ENCODE measurements around the gene LRPAP1. TPM values are rescaled to one million over a fixed set of nuclear protein-coding genes. Genes with fewer than 3 reads are reported as not detected.

LRPAP1 gene
- total and polyA plus RNA-seq, 2 experiments from 2014 or later = 63.0 to 82.5 TPM

DNA sequence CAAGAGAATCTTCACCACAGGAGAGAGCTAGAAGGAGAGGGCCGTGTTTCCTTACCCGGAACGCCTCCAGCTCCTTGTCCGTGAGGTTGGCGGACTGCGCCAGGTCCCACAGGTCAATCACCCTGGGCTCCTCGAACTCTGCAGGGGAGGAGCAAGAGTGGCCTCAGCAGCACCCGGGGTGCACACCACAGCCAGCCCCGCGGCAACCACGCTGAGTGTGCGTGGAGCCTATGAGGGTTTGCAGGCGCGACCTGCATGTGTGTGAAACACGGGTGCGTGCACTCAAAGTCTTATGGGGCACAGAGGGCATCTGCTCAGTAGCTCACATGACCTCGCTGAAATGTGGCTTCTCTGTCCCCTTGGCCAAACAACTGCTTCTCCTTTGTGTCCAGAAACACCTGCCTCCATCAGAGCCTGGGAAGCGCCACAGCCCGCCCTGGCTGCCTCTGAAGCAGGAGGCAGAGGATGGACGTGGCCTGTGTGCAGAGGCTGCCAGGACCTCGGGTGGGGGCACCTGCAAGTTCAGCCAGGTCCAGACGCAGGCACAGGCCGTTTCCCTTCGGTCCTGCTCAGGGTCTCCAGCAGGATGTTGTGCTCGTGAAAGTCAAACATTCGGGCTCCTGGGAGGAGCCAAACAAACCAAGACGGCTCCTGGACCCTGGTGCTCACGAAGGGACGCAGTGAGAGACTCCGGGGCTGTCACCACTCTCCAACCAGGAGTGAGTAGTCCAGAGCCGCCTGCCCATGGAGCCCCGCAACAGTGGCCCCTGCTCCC, 16.0 kb downstream of the LRPAP1 start:
- Histone ChIP-seq H3K4me3 (no peak overlapping the region), H3F3A (replicated peaks; ENCODE audit: low read depth) (no peaks in the 10 kb centered on the region), H3K4me1 (ENCODE audit: insufficient read depth) (no peaks in the 10 kb centered on the region), H3K27me3 (ENCODE audit: insufficient read depth) (no peaks in the 10 kb centered on the region), H3K4me2 (no peak overlapping the region), H3K36me3 (ENCODE audit: insufficient read depth) (peaks cover 10% of the 10 kb centered on the region; the same call in 1 of the 2 replicates), H3K27ac (ENCODE audit: low read depth) (no peak overlapping the region), H3K9me2 (ENCODE audit: insufficient read depth) (no peaks in the 10 kb centered on the region), H4K20me1 (replicated peaks; ENCODE audit: insufficient read depth) (peaks cover 6% of the 10 kb centered on the region; the same call in 1 of the 2 replicates), H2AFZ (no peak overlapping the region), H3K79me2 (replicated peaks; ENCODE audit: insufficient read depth) (no peaks in the 10 kb centered on the region)
- H3K9me3 Mint-ChIP-seq = no peaks in the 10 kb centered on the region
- peaks cover 8% of the 10 kb centered on the region for H3K27me3 Mint-ChIP-seq (ENCODE audit: insufficient read depth, low read depth, poor library complexity)
- ATAC-seq (no peak), DNase-seq (ENCODE audit: low spot score) (no peak)
- TF ChIP-seq POLR2AphosphoS5 (IDR thresholded peaks at IDR 0.05; ENCODE audit: low read depth) (no peak), EZH2 (IDR thresholded peaks at IDR 0.05; ENCODE audit: low read depth, unreplicated experiment) (no peak), STAT1 (IDR thresholded peaks at IDR 0.05; ENCODE audit: unreplicated experiment) (no peak), EZH2phosphoT487 (IDR thresholded peaks at IDR 0.05; ENCODE audit: unreplicated experiment) (no peak), ZNF114 (CRISPR knock-in tag; IDR thresholded peaks at IDR 0.05) (no peak), ZNF331 (CRISPR knock-in tag; IDR thresholded peaks at IDR 0.05; ENCODE audit: low read depth) (no peak), JUNB (IDR thresholded peaks at IDR 0.05; ENCODE audit: unreplicated experiment) (no peak), CREB1 (CRISPR knock-in tag; IDR thresholded peaks at IDR 0.05; ENCODE audit: low read depth) (no peak), NANOG (IDR thresholded peaks at IDR 0.05; ENCODE audit: borderline replicate concordance) (no peak)
- TF ChIP-seq, protein P1, sequence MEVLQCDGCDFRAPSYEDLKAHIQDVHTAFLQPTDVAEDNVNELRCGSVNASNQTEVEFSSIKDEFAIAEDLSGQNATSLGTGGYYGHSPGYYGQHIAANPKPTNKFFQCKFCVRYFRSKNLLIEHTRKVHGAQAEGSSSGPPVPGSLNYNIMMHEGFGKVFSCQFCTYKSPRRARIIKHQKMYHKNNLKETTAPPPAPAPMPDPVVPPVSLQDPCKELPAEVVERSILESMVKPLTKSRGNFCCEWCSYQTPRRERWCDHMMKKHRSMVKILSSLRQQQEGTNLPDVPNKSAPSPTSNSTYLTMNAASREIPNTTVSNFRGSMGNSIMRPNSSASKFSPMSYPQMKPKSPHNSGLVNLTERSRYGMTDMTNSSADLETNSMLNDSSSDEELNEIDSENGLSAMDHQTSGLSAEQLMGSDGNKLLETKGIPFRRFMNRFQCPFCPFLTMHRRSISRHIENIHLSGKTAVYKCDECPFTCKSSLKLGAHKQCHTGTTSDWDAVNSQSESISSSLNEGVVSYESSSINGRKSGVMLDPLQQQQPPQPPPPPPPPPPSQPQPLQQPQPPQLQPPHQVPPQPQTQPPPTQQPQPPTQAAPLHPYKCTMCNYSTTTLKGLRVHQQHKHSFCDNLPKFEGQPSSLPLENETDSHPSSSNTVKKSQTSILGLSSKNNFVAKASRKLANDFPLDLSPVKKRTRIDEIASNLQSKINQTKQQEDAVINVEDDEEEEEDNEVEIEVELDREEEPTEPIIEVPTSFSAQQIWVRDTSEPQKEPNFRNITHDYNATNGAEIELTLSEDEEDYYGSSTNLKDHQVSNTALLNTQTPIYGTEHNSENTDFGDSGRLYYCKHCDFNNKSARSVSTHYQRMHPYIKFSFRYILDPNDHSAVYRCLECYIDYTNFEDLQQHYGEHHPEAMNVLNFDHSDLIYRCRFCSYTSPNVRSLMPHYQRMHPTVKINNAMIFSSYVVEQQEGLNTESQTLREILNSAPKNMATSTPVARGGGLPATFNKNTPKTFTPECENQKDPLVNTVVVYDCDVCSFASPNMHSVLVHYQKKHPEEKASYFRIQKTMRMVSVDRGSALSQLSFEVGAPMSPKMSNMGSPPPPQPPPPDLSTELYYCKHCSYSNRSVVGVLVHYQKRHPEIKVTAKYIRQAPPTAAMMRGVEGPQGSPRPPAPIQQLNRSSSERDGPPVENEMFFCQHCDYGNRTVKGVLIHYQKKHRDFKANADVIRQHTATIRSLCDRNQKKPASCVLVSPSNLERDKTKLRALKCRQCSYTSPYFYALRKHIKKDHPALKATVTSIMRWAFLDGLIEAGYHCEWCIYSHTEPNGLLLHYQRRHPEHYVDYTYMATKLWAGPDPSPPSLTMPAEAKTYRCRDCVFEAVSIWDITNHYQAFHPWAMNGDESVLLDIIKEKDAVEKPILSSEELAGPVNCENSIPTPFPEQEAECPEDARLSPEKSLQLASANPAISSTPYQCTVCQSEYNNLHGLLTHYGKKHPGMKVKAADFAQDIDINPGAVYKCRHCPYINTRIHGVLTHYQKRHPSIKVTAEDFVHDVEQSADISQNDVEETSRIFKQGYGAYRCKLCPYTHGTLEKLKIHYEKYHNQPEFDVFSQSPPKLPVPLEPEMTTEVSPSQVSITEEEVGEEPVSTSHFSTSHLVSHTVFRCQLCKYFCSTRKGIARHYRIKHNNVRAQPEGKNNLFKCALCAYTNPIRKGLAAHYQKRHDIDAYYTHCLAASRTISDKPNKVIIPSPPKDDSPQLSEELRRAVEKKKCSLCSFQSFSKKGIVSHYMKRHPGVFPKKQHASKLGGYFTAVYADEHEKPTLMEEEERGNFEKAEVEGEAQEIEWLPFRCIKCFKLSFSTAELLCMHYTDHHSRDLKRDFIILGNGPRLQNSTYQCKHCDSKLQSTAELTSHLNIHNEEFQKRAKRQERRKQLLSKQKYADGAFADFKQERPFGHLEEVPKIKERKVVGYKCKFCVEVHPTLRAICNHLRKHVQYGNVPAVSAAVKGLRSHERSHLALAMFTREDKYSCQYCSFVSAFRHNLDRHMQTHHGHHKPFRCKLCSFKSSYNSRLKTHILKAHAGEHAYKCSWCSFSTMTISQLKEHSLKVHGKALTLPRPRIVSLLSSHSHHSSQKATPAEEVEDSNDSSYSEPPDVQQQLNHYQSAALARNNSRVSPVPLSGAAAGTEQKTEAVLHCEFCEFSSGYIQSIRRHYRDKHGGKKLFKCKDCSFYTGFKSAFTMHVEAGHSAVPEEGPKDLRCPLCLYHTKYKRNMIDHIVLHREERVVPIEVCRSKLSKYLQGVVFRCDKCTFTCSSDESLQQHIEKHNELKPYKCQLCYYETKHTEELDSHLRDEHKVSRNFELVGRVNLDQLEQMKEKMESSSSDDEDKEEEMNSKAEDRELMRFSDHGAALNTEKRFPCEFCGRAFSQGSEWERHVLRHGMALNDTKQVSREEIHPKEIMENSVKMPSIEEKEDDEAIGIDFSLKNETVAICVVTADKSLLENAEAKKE (CRISPR knock-in tag; IDR thresholded peaks at IDR 0.05) = no peak
- TF ChIP-seq, protein P2, sequence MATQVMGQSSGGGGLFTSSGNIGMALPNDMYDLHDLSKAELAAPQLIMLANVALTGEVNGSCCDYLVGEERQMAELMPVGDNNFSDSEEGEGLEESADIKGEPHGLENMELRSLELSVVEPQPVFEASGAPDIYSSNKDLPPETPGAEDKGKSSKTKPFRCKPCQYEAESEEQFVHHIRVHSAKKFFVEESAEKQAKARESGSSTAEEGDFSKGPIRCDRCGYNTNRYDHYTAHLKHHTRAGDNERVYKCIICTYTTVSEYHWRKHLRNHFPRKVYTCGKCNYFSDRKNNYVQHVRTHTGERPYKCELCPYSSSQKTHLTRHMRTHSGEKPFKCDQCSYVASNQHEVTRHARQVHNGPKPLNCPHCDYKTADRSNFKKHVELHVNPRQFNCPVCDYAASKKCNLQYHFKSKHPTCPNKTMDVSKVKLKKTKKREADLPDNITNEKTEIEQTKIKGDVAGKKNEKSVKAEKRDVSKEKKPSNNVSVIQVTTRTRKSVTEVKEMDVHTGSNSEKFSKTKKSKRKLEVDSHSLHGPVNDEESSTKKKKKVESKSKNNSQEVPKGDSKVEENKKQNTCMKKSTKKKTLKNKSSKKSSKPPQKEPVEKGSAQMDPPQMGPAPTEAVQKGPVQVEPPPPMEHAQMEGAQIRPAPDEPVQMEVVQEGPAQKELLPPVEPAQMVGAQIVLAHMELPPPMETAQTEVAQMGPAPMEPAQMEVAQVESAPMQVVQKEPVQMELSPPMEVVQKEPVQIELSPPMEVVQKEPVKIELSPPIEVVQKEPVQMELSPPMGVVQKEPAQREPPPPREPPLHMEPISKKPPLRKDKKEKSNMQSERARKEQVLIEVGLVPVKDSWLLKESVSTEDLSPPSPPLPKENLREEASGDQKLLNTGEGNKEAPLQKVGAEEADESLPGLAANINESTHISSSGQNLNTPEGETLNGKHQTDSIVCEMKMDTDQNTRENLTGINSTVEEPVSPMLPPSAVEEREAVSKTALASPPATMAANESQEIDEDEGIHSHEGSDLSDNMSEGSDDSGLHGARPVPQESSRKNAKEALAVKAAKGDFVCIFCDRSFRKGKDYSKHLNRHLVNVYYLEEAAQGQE (IDR thresholded peaks at IDR 0.05; ENCODE audit: unreplicated experiment) = no peak
- TF ChIP-seq, protein P3, sequence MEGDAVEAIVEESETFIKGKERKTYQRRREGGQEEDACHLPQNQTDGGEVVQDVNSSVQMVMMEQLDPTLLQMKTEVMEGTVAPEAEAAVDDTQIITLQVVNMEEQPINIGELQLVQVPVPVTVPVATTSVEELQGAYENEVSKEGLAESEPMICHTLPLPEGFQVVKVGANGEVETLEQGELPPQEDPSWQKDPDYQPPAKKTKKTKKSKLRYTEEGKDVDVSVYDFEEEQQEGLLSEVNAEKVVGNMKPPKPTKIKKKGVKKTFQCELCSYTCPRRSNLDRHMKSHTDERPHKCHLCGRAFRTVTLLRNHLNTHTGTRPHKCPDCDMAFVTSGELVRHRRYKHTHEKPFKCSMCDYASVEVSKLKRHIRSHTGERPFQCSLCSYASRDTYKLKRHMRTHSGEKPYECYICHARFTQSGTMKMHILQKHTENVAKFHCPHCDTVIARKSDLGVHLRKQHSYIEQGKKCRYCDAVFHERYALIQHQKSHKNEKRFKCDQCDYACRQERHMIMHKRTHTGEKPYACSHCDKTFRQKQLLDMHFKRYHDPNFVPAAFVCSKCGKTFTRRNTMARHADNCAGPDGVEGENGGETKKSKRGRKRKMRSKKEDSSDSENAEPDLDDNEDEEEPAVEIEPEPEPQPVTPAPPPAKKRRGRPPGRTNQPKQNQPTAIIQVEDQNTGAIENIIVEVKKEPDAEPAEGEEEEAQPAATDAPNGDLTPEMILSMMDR (conservative IDR thresholded peaks at IDR 0.05; ENCODE audit: low read depth in 2 of 2) = no peak
- TF ChIP-seq, protein P4, sequence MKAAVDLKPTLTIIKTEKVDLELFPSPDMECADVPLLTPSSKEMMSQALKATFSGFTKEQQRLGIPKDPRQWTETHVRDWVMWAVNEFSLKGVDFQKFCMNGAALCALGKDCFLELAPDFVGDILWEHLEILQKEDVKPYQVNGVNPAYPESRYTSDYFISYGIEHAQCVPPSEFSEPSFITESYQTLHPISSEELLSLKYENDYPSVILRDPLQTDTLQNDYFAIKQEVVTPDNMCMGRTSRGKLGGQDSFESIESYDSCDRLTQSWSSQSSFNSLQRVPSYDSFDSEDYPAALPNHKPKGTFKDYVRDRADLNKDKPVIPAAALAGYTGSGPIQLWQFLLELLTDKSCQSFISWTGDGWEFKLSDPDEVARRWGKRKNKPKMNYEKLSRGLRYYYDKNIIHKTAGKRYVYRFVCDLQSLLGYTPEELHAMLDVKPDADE (IDR thresholded peaks at IDR 0.05) = no peak
- H3K27ac Mint-ChIP-seq = 0 out of 2 replicates have a peak overlapping the region, but pooled peaks have one; percentile 27
- H3K4me1 Mint-ChIP-seq = peaks cover 6% of the 10 kb centered on the region; the same call in 2 of the 3 replicates
- peaks cover 70% of the 10 kb centered on the region for H3K36me3 Mint-ChIP-seq (ENCODE audit: low read depth)
- no peak overlapping the region for H3K4me3 Mint-ChIP-seq
